Putamen (tissue), 1 donor: Measurements from ENCODE around the gene DNM2.
A peak's percentile ranks its signal among the peaks of the same experiment; 100 is the strongest.

ENCODE experiments used
- DNase-seq: peaks from one replicate; pipeline ENCODE4 v3.0.0-alpha.2; 2016; ENCODE audit warnings: low spot score

Gene DNM2

DNA sequence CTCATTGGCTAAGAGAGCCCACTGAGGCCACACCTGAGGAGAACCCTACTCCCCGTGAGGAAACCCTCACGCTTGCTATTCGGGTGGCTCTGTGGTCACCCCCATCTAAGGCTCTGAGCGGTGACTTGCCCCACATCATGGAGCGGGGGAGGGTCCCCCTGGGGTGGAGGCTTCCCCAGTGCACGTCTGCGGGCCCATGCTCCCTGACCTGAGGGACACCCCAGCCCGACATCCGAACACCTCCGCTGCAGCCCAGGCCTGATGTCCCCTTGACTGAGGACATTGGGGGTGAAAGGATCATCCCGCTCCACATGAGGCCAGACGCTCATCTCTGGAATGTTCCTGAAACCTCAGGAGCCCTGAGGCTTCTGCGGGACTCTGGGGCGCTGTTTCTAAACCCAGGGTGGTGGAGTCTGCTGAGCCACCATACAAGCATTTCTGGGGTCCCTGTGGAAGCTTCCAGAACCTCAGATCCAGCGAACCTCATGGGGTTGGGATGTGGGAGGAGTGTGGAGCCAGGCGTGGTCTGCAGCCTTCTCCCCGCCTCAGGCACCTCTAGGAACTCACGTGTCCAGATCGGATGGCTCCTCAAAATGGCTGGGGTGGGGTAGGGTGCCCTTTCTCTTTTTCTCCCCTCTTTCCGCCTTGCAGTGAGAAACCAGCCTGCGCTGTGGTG lies 98.2 kb downstream of the DNM2 start:
- no peak for DNase-seq

DNA sequence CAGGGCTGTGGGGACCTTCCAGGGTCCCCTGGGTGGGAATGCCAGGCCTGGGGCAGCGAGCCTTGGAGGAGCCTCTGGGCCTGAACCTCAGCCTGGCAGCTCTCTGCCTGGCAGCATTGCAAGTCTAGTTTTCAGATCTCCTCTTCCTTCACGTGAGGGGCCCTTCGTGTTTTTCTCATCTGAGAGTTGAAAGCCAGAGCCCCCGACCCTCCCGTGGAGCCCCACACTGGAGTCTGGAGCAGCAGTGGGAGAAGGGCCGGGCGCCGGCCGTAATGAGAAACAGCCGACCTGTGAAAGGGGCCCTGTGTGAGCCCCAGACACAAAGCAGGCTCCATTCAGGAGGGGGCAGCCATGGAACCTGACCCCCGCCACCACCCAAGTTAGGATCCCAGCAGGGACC lies 98.8 kb downstream of the DNM2 start:
- no peak for DNase-seq

DNA sequence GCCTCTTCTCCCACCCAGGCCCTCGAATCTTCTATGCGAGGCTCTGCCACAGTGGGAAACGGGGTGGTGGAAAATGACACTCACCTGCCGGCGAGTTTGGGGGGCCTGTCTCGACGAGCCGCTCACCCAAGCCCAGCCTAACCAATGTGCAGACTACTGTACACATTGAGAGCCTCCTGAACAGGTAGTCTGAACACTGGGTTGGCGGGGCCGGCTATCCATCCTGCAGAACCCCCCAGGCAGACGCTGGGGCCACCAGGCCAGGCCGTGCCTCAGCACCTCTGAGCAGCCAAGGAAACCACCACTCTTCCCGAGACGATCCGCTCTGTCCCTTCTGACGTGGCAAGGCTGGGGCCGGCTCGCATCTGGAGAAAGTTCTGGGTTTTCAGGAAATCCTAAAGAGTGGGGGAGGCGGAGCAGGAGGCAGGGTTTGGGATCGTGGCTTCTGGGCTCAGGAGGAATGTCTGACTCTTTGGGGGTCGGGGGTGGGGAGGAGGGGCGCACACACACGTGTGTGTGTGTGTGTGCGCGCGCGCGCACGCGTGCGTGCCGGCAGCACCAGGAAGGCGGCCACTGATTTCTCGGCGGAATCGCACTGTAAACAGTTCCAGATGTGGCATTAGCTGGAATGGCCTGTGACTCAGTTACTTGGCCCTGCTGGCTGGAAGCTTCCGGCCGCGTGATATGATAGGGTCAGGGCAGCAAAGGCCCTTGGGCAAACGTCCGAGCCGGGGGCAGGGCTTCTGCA lies 99.6 kb downstream of the DNM2 start:
- DNase-seq: no peak

DNA sequence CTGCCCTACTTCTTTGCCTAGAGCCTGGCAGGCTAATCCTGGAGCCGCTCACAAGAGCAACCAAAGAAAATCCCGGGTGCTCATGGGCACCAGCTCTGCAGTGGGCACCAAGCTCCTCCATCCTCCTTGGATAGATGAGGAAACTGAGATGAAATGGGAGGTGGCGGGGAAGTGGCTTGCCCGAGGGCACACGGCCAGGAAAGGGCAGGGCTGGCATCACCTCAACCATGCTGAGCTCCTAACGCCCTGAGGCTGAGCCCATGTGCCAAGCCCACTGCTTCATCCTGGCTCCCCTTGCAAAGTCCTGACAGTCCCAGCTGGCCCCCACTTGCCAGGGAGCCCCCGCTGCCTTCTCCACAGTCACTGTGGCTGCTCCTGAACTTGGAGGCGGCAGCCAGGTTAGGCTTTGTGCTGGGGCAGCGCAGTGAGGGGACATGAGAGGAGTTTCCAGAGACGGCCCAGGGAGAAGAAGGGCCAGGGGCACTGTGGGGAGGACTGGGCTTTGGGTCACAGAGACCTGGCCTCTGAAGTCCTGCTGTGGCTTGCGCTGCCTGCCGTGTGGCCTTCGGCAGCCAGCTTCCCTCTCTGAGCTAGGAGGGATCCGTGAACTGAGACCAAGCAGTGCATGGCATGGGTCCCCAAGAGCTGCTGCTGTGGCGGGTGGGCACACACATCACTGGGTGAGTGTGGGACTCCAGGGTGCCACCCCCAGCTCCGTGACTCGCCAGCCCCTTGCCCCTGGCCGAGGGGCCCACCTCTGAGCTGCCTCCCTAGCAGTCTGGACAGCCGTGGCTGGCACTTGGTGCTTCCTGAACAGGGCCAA lies 100.6 kb downstream of the DNM2 start:
- DNase-seq: no peak

DNA sequence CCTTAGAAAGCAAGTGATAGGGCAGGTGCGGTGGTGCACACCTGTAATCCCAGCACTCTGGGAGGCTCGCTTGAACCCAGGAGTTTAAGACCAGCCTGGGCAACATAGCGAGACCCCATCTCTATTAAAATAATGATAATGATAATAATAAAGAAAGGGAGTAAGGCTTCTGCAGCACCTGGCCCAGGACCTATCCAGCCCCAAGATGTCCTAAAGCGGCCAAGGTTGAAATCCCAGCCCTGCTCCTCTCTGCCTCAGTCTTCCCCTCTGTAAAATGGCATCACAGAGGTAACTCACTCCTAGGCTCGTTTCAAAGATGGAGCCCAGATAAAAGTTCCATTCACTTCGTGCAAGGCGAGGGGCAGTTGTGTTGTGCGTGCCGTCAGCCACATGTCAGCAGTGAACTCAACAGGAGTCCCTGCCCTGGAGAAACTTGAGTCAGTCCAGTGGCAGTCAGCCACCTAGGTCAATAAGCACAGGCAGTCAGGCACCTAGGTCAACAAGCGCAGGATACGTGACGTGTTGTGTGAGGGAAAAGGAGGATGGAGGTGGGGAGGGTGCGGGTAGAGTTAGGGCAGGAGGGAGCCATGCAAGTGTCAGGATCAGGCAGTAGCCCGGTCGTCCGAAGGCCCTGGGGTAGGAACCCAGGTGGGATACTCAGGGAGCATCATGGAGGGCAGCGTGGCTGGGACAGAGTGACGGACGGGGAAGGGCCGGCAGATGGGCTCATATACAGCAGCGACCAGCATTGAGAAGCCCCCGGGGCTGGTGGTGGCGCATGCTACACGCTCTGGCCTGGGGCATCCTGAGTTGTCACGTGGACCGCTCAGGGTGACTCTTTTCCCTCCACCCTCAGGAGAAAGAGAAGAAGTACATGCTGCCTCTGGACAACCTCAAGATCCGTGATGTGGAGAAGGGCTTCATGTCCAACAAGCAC lies 101.5 kb downstream of the DNM2 start:
- no peak for DNase-seq

DNA sequence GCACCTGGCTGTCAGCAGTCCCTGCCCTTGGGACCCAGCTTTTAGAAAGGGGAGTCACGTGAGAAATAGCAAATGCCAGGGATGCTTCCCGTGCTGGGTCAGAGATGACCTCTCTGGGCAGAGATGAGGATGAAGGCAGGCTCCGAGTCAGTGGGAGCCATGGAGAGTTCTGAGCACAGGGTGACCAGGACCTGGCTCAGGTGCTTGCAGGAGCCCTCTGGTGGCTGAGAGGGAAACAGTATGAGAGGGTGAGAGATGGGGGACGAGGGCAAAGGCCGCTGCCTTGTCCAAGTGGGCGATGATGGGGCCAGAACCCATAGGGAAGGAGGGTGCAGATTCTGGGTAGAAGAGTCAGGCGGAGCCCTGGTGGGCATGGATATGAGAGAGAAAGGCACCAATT lies 102.3 kb downstream of the DNM2 start:
- DNase-seq: no peak

DNA sequence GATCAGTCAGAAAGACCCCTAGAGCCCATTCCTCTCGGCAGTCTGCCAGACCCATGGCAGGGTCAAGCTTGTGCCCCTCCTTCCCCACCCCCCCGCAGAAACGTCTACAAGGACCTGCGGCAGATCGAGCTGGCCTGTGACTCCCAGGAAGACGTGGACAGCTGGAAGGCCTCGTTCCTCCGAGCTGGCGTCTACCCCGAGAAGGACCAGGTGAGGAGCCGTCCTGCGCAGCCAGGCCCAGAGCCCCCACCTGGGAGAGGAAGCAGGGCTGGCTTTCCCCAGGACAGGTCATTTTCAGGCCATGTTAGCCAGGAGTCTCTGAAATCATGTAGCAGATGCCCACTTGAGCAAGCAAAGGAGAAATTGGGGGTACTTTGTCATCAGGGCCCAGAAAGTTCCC lies 105.8 kb downstream of the DNM2 start:
- DNase-seq: no peak

DNA sequence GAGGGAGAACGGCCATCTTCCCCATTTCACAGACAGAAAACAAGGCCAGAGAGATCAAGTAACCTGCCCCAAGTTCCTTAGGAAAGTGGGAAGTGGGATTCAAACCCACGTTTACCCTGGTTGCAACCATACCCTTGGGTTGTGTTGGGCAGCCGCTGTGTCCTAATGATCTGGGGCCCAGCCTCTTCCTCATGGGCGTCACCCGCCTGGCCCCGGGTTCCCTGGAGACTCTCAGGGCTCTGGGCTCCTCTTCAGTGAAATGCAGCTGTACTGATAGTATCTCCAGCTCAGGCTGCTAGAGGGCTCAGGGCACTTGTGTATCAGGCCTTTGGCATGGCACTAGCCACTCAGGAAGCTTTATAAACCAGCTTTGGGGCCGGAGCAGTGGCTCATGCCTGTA lies 108.4 kb downstream of the DNM2 start:
- no peak for DNase-seq

DNA sequence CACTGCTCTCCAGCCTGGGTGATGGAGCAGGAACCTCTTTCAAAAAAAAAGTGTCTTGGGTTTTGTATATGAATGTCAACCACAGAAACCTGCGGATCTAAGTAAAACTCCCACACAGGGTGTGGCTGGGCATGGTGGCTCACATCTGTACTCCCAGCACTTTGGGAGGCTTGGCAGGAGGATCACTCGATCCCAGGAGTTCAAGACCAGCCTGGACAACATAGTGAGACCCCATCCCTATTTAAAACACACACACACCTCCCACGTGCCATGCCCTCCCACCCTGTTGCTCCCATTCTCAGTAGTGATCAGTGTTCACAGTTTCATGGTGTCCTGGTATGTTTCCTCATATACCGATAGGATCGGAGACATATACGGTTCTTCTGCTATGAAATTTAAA lies 109.0 kb downstream of the DNM2 start:
- DNase-seq: no peak

DNA sequence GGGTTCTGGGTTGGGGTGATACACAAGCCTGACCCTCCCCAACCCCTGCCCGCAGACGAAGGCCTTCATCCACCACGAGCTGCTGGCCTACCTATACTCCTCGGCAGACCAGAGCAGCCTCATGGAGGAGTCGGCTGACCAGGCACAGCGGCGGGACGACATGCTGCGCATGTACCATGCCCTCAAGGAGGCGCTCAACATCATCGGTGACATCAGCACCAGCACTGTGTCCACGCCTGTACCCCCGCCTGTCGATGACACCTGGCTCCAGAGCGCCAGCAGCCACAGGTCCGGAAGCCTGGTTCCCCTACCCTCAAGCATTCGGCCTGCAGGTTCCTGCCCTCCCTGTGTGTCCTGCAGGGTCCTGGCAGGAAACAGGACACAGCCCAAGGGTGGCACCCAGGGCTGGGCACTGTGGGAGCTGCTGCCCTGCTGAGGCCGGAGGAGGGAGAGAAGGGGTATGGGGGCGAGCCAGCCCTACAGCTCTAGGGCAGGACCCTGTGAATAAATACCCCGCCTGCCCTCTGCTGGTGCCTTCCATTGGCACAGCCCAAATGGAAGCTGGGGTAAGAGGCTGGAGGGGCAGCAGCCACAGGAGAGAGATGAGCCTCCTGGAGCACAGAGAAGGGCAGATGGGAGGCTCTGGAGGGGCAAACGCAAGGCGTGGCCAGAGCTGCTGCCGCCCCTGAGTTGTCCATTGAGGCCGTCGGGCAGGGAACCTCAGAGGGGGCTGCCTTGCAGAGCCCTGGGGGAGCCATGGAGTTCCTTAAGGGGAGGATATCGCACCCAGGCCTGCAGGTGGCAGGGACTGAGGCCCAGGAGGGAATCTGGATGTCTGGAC lies 111.3 kb downstream of the DNM2 start:
- no peak for DNase-seq

DNA sequence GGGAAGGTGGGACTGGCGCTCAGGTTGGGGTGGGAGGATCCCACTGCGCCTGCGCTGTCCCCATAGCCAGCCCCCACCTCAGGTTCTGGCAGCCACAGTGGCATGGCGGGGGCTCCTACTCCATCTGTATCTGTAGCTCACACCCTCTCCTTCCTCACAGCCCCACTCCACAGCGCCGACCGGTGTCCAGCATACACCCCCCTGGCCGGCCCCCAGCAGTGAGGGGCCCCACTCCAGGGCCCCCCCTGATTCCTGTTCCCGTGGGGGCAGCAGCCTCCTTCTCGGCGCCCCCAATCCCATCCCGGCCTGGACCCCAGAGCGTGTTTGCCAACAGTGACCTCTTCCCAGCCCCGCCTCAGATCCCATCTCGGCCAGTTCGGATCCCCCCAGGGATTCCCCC lies 112.1 kb downstream of the DNM2 start:
- no peak for DNase-seq

DNA sequence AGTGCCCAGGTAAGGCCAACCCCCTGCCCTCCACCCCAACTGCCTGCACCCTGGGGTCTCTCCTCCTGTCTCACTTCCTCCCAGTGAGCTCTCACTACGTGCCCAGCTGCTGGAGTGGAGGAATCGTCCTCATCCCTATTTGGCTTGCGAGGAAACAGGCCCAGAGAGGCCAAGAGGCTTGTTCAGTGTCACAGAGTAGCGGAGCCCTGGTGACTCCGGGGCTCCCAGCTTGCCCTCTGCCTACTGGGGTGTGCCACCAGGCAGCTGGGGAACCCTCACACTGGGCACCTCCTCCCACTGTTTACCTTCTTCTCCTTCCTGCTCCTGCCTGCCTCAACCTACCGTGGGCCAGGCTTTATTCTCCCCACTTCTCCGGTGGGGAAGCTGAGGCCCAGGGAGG lies 112.5 kb downstream of the DNM2 start:
- DNase-seq: no peak

DNA sequence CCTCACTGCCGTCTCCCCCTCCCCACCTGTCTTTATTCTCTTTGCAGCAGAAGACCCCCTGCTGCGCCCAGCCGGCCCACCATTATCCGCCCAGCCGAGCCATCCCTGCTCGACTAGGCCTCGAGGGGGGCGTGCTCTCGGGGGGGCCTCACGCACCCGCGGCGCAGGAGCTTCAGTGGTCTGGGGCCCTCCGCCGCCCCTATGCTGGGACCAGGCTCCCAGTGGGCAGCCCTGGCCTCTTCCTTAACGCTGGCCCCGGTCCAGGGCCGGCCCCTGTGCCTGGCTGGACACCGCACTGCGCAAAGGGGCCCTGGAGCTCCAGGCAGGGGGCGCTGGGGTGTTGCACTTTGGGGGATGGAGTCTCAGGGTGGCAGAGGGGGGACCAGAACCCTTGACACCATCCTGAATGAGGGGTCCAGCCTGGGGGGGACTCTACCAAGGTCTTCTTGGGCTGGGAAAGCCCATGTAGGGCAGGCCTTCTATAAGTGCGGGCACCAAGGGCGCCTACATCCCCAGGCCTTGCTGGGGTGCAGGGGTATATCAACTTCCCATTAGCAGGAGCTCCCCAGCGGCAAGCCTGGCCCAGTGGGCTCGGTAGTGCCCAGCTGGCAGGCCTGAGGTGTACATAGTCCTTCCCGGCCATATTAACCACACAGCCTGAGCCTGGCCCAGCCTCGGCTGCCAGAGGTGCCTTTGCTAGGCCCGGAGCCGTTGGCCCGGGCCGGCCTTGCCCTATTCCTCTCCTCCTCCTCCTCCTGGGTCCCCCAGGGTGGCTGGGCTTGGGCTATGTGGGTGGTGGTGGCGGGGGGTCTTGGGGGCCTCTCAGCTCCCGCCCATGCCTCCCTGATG lies 113.3 kb downstream of the DNM2 start:
- no peak for DNase-seq

DNA sequence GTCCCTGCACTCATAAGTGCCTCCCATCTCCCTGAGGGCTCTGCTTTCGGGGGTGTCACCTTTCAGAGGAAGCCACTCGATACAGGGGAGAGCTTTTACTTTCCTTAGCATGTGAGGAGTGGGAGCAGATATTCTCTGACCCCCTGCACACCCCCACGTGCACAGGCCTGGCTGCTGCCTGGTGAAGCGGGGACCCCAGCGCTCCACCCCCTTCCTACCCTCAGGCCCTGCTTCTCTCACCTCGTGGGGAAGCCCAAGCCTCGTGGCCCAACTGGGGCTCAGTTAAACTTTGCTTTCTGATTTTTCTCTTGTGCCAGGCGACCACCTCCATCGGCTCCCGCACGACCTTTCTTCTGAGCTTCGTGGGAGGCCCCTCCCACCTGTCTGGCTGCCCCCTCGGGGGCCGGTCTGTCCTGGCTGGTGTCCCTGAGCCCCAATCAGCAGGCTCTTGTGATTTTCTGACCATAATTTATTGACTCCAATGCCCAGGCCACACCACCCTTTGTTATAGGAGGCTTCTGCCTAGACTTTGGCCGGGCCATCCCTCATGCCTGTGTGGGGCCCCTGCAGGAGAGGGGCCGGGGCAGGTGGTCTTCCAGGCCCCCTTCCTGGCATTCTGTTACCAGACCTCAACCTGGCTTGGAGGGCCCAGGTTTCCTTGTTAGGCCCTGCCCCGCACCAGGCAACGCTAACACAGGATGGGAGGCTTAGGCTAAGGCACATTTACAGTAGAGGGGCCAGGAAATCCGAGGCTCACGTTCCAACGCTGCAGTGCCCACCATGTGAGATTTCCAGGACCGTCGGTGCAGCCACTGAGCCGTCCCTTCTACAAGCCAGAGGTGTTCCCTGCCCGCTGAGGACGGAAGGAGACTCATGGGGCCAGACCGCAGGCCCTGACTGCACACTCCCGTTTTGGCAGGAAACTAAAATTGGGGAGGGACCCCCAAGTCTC lies 114.4 kb downstream of the DNM2 start:
- no peak for DNase-seq

DNA sequence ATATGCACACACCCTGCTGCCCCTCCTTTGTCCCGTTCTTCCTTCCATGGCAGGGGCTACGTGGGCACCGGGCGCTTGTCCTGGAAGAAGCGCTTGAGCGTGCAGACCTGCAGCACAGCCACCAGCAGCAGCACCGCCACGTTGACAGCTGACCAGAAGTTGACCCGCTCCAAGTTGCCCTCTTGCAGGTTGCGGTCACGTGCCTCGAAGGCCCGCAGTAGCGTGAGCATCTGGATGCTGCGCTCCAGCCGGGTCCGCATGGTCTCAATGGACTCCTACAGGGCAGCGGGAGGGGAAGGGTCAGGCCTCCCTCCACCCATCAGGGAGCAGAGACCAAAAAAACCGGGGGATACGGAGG lies 115.0 kb downstream of the DNM2 start:
- DNase-seq: no peak

DNA sequence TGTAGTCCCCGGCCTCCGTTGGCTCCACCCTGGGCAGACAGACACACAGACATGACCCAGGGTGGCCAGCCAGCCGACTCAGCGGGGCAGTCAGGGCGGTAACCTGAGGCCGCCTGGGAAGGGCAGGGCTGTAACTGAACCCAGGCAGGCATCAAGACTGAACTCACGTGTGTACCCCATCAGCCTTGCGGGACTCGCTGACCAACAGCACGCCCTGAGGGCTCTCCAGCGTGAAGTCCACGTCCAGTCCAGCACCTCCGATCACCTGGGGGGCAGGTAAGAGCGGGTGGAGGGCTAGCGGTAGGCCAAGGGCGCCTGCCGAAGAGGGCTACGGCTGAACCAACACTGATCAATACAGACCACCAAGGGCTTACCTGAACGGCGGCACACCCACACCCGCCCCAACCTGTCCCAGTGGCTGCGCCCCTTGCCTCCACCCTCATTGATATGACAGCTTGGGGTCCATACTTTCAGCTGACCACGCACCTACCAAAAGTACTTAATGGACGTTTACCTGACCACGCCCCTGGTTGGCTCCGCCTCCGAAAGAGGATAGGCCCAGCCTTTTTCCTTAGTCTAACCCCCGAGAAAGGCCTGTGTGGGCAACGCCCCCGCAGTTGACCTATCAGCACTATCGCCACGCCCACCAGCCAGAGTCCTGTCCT lies 117.3 kb downstream of the DNM2 start:
- DNase-seq: peak; percentile 13

DNA sequence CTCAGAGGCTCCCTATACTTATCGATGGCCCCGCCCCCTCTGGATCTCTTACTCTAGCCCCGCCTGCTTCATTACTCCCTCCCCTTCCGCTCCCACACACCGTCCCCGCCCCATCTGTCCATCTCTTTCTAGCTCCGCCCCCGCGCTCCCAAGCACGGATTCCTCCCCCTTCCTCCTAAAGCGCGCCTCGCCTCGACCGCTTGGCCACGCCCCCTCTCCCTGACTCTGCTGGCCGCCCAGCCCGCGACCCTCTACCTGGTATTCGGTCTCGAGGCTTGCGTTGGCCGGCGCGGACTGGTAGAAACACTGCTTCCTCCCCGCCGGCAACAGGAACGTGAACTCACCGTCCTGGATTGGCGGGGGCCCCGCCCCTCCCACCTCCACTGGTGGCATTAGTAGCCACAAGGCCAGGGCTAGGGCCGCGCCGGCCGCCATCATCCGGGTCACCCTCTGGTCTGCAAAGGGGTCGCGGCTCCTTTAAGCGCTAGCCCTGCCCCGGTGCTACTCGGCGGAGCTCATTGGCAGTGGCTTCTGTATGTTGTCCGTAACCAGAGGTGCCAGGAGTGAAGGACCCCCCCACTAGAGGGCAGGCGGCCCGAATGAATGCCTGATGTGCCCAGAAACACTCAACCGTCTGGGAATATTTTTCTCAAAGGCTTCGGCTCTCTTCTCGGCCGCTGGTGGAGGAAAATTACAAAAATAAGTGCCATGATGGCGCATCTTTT lies 118.0 kb downstream of the DNM2 start, which contains the start of gene TMED1:
Gene TMED1 (minus strand): TSS at position 459 of the 725 bp plus-strand sequence. CDS start 21 bp downstream, at position 438.
- peak; percentile 98 for DNase-seq
